ENCODE results near the gene NEK6. TPM values are rescaled to one million over a fixed set of nuclear protein-coding genes. Genes with fewer than 3 reads are reported as not detected.

The NEK6 gene
- total and polyA plus RNA-seq, 12 donors: 4.0 to 27.2 (median 15.1) TPM

DNA sequence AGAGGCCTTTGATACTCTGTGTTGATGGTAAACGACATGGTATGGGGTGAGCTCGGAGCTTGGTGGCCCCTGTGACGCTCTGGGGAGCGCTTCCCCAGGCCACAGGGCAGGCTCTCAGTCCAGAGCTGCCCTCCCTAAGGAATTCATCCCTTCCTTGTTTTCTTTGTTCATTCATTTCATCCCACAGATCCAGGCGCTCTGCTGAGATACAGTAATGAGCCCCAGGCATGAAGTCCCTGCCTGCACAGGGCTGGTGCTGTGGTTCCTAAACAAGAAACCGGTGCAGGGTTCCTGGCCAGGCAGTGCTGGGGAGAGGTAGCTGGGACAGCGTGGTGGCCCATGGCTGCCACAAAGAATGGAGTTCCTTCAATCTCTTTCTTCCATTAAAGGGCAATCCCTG, 14.4 kb downstream of the NEK6 start:
- H3K27me3 ChIP-seq: no peaks in the 10 kb centered on the region
- 86 to 95% (median 89%) methylated on average over 6 to 7 of the region's 7 CpGs for WGBS, 4 donors
- no peak for TF ChIP-seq POLR2A (IDR thresholded peaks at IDR 0.05)
- TF ChIP-seq, protein P1, sequence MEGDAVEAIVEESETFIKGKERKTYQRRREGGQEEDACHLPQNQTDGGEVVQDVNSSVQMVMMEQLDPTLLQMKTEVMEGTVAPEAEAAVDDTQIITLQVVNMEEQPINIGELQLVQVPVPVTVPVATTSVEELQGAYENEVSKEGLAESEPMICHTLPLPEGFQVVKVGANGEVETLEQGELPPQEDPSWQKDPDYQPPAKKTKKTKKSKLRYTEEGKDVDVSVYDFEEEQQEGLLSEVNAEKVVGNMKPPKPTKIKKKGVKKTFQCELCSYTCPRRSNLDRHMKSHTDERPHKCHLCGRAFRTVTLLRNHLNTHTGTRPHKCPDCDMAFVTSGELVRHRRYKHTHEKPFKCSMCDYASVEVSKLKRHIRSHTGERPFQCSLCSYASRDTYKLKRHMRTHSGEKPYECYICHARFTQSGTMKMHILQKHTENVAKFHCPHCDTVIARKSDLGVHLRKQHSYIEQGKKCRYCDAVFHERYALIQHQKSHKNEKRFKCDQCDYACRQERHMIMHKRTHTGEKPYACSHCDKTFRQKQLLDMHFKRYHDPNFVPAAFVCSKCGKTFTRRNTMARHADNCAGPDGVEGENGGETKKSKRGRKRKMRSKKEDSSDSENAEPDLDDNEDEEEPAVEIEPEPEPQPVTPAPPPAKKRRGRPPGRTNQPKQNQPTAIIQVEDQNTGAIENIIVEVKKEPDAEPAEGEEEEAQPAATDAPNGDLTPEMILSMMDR (IDR thresholded peaks at IDR 0.05): no peak
- intact Hi-C loops (cut with DNase I): no loop called here
- DNase-seq: no peak
- H3K36me3 ChIP-seq (replicated peaks in 1 of 2): no peaks in the 10 kb centered on the region
- H3K27ac ChIP-seq: no peak overlapping the region
- no peak overlapping the region for H3K4me3 ChIP-seq
- H3K9me3 ChIP-seq (replicated peaks in 1 of 3): no peaks in the 10 kb centered on the region
- H3K4me1 ChIP-seq (replicated peaks in 1 of 2): peaks cover 3 to 18% of the 10 kb centered on the region in 2 donors

DNA sequence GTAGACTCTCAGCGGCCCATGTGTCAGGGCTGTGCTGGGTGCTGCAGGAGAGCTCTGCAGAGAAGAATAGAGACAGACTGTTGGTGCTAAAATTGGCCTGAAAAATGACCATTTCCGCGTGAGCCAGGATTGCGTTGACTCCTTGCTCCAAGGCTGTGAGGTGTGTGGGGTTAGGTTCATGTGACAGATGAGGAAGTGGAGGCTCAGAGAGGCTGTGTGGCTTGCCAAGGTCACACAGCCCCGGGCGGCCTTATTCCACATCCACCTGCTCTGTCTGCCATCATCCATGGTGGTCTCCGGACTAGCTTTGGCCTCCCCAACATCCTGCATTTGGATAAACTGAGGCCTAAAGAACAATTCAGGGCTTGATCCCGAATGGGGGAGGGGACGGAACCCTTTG, 15.2 kb downstream of the NEK6 start:
- DNase-seq: no peak
- Histone ChIP-seq H3K27ac (peak overlapping the region in 1 of 5 donors; percentile 1), H3K4me3 (no peak overlapping the region), H3K36me3 (replicated peaks in 1 of 2) (no peaks in the 10 kb centered on the region), H3K4me1 (replicated peaks in 1 of 2) (peaks cover 3 to 13% of the 10 kb centered on the region in 2 donors), H3K27me3 (no peaks in the 10 kb centered on the region), H3K9me3 (replicated peaks in 1 of 3) (no peaks in the 10 kb centered on the region)
- intact Hi-C loops (cut with DNase I): no loop called here
- WGBS, 4 donors: 62 to 69% (median 67%) methylated on average over 6 to 9 of the region's 9 CpGs
- no peak for TF ChIP-seq POLR2A (IDR thresholded peaks at IDR 0.05)
- TF ChIP-seq, protein P1 (IDR thresholded peaks at IDR 0.05): no peak

DNA sequence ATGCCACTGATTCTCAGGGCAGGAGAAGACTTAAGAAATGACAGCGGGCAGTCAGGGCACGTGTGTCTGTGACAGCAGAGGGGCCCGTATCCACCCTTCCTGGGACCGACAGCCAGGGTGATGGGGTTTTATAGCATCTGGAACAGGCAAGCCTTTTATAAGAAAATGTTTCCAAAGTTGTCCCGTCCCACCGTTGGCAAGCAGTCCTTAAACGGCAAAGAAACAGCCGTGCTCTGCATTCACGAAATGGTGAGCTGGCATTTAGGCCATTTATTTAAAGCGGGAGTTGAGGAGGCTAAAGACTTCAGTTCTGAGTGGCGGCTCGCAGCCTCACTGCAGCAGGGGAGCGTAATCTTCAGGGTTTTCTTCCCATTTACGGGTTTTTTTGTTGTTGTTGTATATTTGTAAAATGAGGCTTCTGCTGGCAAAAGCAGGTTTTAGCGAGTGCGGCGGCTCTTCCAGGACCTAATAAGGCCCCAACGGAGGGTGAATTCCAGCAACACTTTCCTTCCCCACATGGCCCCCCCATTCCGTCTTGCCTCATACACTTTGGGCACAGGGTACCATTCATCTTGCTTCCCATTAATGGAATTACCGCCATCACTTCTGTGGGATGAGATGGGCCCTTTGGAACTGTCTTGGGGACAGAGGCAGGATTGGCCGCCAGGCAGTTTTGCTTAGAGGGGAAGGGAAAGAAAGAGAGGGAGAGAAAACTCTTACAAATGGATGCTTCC, 15.8 kb downstream of the NEK6 start:
- peaks cover 3 to 13% of the 10 kb centered on the region in 2 donors for H3K4me1 ChIP-seq (replicated peaks in 1 of 2)
- no peaks in the 10 kb centered on the region for H3K36me3 ChIP-seq (replicated peaks in 1 of 2)
- peak overlapping the region in 1 of 5 donors; percentile 1 for H3K27ac ChIP-seq
- intact Hi-C loops (cut with DNase I): no loop called here
- DNase-seq: no peak
- H3K27me3 ChIP-seq: no peaks in the 10 kb centered on the region
- TF ChIP-seq, protein P1 (IDR thresholded peaks at IDR 0.05): no peak
- no peak for TF ChIP-seq POLR2A (IDR thresholded peaks at IDR 0.05)
- H3K9me3 ChIP-seq (replicated peaks in 1 of 3): no peaks in the 10 kb centered on the region
- WGBS, 4 donors: 85 to 90% (median 88%) methylated on average over 17 to 21 of the region's 21 CpGs
- no peak overlapping the region for H3K4me3 ChIP-seq

DNA sequence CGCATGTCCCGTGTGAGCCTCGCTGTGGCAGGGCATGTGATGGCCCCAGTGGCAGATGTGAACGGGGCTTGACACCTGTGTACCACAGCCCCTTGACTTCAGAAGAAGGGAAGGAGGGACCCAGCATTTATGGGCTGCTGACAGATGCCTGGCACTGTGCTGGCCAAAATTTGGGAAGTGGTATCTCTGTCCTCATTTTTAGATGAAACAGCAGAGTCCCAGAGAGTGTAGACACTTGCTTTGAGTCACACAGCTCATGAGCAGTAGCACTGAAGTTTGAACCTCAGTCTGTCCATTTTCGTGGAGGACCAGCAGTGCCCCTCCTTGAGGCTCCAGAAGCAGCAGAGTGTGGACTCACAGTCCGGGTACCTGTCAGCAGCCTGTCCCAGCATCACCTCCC, 16.5 kb downstream of the NEK6 start:
- intact Hi-C loops (cut with DNase I): no loop called here
- H3K4me1 ChIP-seq (replicated peaks in 1 of 2): peaks cover 3 to 13% of the 10 kb centered on the region in 2 donors
- 85 to 90% (median 88%) methylated on average over 6 of the region's 6 CpGs for WGBS, 4 donors
- no peaks in the 10 kb centered on the region for H3K36me3 ChIP-seq (replicated peaks in 1 of 2)
- TF ChIP-seq POLR2A (IDR thresholded peaks at IDR 0.05): no peak
- TF ChIP-seq, protein P1 (IDR thresholded peaks at IDR 0.05): no peak
- H3K4me3 ChIP-seq: no peak overlapping the region
- no peaks in the 10 kb centered on the region for H3K27me3 ChIP-seq
- H3K9me3 ChIP-seq (replicated peaks in 1 of 3): no peaks in the 10 kb centered on the region
- H3K27ac ChIP-seq: no peak overlapping the region
- no peak for DNase-seq

Data from adrenal gland (tissue), 12 donors.